RPMI7951 (cell line): ENCODE measurements around the gene TMEM204. TPM values are rescaled to one million over a fixed set of nuclear protein-coding genes. Genes with fewer than 3 reads are reported as not detected.

Experiments used
- DNase-seq: peaks from one replicate; pipeline ENCODE4 v3.0.0-alpha.2; 2012; ENCODE audit warnings: low read depth
- total RNA-seq: library from RNA; depleted of rRNA; stranded (reverse); fragments of >200 nt; shearing (Covaris generic); gene quantifications from 2 replicates; pipeline ENCODE4 v1.2.3, GENCODE V29; 2014

Gene TMEM204
- total RNA-seq, 1 experiment from 2014 or later, result not detected

GRCh38 chr16:1499756-1500464, 33.6 kb upstream of the TMEM204 start:
- DNase-seq, result no peak

GRCh38 chr16:1500465-1501150, 32.9 kb upstream of the TMEM204 start:
- no peak for DNase-seq

GRCh38 chr16:1501630-1502029, 31.8 kb upstream of the TMEM204 start:
- no peak for DNase-seq

GRCh38 chr16:1502092-1503004, 31.1 kb upstream of the TMEM204 start:
- no peak for DNase-seq

- DNase-seq, result no peak
Measured at GRCh38 chr16:1503110-1503955, 30.1 kb upstream of the TMEM204 start.

DNA sequence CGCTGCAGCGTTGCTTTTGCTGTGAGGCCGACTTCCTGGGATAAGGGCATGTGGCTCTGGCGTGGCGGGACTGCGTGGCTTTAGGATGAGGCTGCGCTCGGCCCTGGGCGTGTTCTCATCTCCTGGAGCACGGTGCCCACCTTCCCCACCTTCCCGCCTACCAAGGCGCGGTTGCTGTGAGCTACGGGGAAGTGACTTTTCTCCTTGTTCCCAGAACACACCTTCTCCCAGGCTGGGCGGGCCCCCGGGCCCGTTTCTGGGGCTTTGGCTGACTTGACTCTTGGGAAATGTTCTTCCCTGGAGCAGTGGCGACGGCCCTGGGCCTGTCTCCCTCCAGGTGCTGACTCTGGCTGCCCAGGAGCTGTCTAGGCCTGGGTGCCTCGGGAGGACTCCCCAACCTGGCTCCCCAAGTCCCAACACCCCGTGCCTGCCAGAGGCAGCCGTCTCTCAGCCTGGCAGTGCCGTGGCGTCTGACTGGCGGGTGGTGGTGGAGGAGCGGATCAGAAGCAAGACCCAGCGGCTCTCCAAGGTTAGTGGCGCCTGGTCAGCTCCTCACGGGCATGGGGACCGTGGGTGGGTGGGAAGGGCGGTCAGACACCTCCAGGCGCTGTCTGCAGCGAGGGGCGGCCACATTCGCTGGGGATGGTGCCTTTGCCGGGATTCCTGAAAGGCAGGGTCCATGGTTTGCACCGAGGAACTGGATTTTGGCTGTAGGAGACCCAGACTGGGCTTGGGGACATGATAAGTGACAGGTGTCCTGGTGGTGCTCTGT, 28.2 kb upstream of the TMEM204 start:
- no peak for DNase-seq

GRCh38 chr16:1505912-1506311, 27.6 kb upstream of the TMEM204 start:
- DNase-seq, result no peak

DNA sequence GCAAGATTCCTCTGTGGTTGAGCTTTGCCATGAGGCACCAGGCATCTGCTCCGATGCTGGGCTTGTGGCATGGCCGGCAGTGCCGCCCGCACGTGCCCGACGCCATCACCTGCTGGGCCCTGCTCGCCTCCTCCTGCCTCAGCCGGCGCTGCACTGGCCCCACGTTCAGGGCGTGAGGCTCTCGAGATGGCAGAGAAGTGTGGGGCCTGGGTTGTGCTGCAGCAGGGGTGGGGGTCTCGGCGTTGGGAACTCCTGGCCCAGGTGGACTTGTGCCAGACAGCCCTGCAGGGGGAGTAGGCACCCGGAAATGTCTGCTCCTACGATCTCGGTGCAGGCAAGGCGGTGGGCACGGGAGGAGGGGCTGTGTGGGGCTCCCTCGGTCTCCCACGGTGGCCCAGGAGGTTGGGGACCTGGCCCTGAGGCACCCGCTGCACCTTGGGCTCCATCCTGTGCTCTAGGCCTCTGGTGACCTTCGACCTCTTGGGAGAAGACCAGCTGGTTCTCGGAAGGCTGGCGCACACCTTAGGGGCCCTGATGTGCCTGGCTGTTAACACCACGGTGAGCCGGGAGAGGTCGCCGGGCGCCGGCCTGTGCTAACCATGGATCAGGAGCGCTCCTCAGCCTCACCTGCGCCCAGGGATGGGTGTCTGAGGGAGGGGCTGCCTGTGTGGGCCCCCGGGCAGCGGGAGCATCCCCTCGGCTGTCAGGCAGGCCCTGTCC, 26.8 kb upstream of the TMEM204 start:
- no peak for DNase-seq

GRCh38 chr16:1508494-1509187, 24.8 kb upstream of the TMEM204 start:
- no peak for DNase-seq

DNA sequence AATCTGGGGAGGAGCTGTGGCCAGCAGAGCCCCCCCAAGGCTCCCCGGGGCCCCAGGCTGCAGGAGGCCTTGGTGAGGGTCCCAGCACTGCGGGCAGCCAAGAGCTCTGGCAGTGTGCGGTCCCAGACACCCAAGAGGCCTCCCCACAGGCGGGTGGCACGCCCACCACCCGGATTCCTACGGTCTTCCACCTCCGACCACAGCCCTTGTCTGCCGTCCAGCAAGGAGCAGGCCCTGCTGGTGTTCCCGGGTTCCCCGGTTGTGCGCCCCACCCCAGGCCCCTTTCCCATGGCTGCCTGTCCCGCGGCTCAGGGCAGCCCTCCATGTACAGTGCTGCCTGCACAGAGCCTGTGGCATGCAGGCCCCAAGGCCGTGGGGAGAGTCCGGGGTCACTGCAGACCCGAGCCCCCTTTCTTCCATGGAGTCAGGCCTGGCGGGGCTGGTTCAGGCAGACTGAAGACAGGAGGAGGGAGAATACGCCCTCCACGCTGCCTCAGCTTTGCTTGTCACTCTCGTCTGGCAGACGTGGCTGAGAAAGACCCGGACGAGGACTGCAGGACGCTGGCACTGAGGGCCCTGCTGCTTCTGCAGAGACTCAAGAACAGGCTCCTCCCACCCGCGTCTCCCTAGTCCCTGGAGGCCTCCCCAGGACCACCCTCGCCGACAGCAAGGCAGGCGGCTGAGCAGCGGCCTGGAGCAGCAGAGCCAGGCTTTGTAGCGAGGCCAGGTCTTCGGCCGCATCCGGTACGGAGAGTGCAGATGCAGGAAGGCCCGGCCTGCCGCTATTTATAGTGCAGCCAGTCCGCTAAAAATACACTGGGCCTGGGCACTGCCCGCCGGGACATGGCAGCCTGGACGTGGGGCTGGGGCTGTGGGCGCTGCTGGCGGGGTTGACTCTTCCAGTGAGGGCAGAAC, 23.9 kb upstream of the TMEM204 start:
- DNase-seq, result no peak

GRCh38 chr16:1510272-1510671, 23.2 kb upstream of the TMEM204 start:
- DNase-seq, result no peak

DNA sequence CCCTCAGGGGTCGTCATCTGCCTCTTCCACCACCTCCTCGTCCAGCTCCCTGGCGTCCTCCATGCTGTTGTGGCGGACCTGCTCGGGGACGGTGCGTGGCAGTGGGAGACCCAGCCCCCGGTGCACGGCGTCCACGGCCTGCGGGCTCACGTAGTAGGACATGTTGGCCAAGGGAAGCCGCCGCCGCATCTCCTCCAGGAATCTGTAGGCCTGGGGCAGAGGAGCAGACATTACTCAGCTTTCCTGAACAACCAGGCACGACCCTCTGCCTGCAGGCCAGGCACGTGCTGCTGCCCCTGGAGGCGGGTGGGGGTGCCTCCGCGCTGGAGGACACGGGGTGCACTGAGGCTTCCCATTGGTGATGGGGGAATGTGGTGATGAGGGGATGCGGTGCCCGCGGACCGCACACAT, 22.5 kb upstream of the TMEM204 start:
- DNase-seq, result no peak

- DNase-seq, result no peak
Measured at GRCh38 chr16:1511662-1512569, 21.6 kb upstream of the TMEM204 start.

DNA sequence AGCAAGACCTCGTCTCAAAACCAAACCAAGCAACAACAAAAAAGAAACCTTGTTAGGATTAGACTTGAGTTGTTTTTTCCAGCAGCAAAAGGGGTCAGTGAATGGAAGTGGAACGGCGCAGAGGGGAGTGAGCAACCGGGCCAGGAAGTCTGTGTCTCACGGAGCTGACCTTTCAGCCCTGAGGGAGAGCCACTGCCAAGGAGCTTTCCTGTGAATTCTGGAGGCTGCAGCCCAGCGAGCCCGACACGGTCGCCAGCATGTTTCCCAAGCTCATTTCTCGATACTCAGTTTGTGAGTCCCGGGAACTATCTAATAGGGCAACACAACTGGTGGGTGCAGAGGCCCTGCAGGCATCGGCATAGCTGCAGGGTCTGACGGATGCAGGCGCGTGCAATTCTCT, 20.7 kb upstream of the TMEM204 start:
- DNase-seq, result no peak

DNA sequence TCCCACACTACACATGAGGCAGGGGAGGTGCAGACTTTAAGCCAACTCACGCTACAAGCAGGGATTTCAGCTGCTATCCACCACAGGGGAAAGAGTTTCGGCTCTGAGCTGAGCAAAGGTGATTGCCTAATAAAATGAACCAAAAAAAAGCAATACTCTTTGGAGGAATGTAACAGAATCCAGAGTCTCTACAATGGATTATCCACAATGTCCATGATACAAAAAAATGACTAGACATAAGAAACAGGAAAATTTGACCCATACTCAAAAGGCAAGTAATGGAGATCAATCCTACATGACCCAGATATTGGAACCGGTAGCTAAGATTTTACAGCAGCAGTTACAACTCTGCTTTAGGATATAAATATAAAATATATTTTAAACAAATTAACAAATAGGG, 19.0 kb upstream of the TMEM204 start:
- no peak for DNase-seq

- no peak for DNase-seq
Measured at GRCh38 chr16:1518626-1519135, 14.8 kb upstream of the TMEM204 start.

- no peak for DNase-seq
Measured at GRCh38 chr16:1519831-1520230, 13.6 kb upstream of the TMEM204 start.
